ENCODE measurements around the gene TCL1A.

TCL1A gene

GRCh38 chr14:95703805-95704204, 10.1 kb downstream of the TCL1A start:
- no peak for FAIRE-seq

- no peak for FAIRE-seq
Observed at GRCh38 chr14:95703341-95703740, 10.6 kb downstream of the TCL1A start.

- FAIRE-seq, result no peak
Observed at GRCh38 chr14:95701846-95702221, 12.1 kb downstream of the TCL1A start.

DNA sequence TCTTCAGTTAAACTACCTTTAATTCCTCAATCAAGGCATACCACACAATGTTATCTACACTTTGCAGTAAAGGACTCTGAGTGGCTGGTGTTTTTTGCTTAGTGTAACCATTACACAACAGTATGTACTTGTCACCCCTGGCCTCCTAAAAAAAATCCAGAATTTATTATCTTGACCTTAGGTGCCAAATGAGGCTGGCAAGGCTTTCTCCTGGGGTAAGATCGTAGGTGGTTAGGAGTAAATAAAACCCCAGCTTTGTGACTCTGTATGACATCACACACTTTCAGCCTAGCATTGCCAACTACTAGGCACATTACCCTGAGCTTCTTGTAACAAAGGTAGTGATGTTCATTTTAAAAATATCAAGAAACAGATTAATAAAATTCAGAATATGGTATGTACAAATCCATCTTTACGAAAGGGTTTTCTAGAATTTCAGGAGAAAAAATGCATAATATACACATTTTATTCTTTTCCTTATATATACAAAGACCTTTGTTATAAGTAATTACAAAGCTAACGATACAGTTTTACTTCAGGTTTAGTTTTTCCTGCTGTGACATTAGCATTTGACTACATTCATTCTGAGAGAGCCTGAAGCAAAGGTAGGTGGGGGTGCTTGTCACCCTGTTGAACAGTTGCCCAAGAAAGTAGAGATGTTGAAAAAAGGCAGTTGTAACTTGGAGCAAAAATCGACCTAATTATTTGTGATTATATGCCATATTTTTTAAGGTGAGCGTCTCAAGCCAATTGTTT, 13.5 kb downstream of the TCL1A start:
- no peak for FAIRE-seq

DNA sequence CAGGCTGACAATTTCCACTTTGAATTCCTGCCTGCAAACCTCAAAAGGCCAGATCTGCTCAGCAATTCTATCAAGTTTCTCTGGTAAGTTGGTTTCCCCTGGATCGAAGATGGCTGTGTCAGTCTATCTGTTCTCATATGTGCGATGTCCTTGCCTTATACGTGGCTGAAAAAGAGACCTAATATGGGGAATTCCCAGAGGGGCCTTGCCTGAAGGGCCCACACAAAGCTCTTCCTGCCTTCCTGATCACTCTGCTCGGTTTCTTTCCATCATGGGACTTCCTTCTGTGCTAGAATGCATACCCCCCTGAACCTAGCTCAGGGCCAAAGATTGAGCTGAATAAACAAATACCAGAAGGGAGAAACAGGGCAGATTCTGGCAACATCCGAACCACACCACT, 14.5 kb downstream of the TCL1A start:
- no peak for FAIRE-seq

DNA sequence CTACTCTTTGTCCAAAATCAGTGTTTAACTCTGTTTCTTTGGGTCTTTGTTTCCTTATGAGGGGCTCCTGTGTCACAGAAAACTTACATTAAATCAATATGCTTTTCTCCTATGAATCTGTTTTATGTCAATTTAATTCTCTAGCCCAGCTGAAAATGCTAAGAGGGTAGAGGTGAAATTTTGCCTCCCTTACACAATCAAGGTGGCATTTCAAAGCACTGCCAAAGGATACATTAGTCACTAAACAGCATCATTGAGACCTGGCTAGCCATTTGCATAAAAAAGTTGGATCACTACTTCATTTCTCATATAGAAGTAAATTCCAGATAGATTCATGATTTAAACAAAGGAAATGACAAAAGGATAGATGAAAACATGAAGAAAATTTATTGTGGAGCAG, 15.6 kb downstream of the TCL1A start:
- no peak for FAIRE-seq

DNA sequence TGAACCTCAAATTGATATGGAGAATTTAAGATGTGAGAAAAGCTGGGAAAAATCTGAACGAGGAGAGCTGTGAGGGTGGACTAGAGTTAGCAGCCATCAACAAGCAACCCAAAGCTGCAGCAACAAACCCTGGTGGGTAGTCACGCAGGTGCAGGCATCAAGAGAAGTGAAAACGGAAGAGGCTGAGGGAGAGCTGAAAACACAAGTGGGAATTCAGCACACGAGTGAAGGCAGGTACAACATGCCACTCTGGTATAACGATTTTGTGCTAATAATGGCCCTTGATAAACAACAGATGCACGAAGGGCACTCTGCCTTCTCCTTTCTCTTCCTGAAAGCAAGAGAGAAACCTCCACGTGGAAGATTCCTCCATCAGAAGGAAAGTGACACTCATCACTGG, 16.2 kb downstream of the TCL1A start:
- FAIRE-seq, result no peak

- no peak for FAIRE-seq
Observed at GRCh38 chr14:95696741-95697140, 17.2 kb downstream of the TCL1A start.

GRCh38 chr14:95695913-95696312, 18.0 kb downstream of the TCL1A start:
- no peak for FAIRE-seq

- no peak for FAIRE-seq
Observed at GRCh38 chr14:95695051-95695450, 18.9 kb downstream of the TCL1A start.

GRCh38 chr14:95692109-95692508, 21.8 kb downstream of the TCL1A start:
- FAIRE-seq, result no peak

DNA sequence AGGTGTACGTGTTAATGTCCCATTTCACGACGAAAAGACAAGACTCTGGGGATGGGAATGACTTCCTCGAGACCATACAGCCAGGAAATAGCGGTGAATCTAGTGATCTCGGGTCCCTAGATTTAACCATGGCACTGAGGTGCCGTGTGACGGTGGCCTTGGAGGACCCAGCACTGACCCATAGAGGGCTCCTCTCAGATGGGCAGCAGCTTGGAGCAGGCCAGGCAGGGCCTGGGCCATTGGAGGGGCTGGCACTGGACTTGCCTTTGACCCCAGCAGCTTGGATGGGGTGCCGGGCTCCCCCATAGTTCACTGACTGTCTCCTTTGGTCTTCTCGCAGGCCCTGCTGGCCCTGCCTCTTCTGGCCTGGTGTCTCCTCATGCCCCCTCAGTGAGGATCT, 22.3 kb downstream of the TCL1A start:
- FAIRE-seq, result no peak

- no peak for FAIRE-seq
Observed at GRCh38 chr14:95690815-95691214, 23.1 kb downstream of the TCL1A start.

DNA sequence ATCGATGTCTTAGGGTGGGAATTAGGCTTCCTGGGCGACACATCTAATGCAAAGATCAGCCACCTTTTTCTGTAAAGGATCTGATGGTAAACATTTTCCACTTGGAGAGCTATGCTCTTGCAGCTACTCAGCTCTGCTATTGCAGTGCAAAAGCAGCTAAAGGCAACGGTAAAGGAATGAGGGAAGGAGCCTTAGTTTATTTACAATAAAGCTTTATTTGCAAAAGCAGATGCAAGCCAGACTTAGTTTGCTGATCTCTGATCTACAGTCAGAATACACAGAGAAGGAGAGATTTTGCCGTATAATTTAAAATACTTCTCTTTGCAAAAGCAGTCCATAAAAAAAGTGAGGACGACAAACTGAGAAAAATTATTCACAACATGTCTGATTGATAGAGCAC, 24.5 kb downstream of the TCL1A start:
- FAIRE-seq, result no peak

DNA sequence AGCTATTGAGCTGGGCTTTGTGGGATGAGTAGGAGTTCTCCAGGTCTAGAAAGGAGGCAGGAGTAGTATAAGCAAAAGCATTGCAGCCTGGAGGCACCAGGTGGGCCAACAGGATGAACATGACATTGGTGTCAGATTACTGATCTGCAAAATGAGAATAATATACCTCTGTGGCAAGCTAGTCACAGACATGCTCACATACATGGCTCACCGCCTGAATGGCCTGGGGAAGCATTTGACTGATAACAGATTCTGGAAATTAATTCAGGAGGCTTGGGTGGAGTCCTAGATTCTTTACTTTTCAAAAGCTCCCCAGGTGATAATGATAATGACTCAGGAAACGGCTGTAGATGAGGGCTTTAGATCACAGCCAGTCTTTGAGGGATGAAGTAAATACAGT, 27.0 kb downstream of the TCL1A start:
- no peak for FAIRE-seq

DNA sequence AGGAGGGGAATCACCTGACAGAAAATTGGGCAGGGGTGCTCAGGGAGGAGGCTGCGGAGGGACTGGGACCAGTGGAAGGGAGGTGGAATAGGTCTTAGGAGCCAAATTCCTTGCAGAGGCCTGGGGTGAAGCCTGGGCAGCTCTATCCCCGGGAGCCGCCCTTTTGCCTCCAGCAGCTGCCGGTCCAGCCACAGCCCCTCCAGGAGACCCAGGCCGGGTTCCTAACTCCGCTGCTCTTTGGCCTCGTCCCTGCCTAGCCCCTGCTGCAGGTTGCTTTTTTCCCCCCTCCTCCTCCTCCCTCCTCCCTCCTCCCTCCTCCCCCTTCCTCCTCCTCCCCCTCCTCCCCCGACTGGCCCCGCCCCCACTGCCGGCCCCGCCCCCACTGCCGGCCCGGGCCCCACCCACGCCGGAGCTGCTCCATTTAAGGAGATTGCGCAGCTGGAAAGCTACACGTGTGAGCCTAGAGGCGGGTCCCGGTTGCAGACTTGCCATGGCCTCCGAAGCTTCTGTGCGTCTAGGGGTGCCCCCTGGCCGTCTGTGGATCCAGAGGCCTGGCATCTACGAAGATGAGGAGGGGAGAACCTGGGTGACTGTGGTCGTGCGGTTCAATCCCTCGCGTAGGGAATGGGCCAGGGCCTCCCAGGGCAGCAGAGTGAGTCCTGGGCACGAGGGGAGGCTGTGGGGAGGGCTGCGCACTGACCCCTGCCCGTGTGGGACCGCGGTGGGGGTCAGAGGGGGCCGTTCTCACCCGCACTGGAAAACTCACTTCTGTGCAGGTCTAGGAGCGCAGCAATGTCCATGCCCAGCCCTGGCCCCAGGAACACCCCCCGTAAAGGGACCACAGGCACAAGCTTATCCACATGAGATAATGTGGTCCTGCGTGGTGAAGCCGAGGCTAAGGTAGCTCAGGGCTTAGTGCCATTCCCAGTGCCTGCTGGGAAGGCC, 27.7 kb downstream of the TCL1A start, which contains the start of gene TCL1B:
TCL1B (plus strand) TSS at position 449 of the 945 bp plus-strand sequence; CDS start at position 491, 42 bp downstream.
- FAIRE-seq, result no peak

- no peak for FAIRE-seq
Observed at GRCh38 chr14:95683793-95684192, 30.1 kb downstream of the TCL1A start.

DNA sequence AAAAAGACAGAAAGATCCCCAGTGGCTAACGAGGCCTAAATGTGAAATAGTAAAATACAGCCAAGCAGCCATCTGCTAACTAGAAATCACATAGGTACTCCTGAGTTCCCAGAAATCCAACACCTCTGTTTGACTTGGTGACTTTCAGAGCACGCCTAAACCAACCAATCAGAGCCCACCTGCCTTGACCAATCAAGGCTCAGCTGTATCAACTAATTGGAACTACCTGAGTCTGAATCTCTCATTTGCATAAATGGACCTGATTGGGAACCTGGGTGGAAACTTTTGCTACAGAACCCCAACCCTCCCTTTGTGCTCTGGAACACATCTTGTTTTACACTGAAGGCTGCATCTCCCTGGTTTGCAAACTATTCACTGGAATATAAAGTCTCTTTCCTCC, 32.8 kb downstream of the TCL1A start:
- FAIRE-seq, result no peak

DNA sequence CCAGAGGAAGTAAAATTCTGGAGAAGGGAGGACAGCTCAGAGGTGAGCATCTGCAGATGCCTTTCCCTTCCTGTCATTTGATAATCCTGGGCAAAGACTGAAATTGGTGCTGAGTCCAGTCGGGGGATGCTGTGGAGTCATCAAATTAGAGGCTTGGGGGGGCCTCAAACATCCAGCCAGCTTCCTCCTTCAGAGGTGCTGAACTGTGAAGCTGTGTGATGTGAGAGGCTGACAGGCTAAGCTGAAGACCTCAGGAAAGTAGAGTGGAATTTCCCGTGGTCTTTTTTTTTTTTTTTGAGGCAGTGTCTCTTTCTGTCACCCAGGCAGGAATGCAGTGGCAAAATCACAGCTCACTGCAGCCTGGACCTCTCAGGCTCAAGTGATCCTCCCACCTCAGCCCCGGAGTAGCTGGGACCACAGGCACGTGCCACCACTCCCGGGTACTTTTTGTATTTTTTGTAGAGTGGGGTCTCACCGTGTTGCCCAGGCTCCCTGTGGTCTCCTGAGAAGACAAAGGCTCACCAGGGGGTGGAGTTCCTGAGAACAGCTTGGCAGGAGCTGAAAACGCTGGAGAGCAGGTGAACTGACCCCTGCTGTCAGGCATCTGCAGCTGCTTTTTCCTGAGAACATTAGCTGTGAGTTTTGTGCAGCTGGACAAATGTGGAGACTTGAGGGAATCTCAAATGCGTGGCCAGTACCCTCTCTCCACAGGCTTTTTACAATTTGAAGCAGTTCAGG, 33.8 kb downstream of the TCL1A start:
- no peak for FAIRE-seq

- no peak for FAIRE-seq
Observed at GRCh38 chr14:95679148-95679815, 34.6 kb downstream of the TCL1A start.

GRCh38 chr14:95677179-95677835, 36.6 kb downstream of the TCL1A start:
- no peak for FAIRE-seq

- FAIRE-seq, result no peak
Observed at GRCh38 chr14:95675486-95675885, 38.4 kb downstream of the TCL1A start.
